ENCODE measurements around the gene MAFG. TPM values are rescaled to one million over a fixed set of nuclear protein-coding genes. Genes with fewer than 3 reads are reported as not detected.

MAFG gene
- total and polyA plus RNA-seq, 9 donors = 8.2 to 18.1 (median 16.6) TPM

GRCh38 chr17:81913394-81914102 lies 14.0 kb downstream of the MAFG start:
- Histone ChIP-seq H3K4me3 (ENCODE audit: low read length) (no peak overlapping the region), H3K4me1 (ENCODE audit: control insufficient read depth, insufficient read depth, low read length) (peaks cover 27% of the 10 kb centered on the region), H3K27ac (ENCODE audit: low read length) (no peak overlapping the region), H3K27me3 (ENCODE audit: control insufficient read depth, insufficient read depth, low read length) (no peaks in the 10 kb centered on the region), H3K36me3 (ENCODE audit: control insufficient read depth, insufficient read depth, low read length) (peaks cover 50% of the 10 kb centered on the region), H3K9me3 (replicated peaks; ENCODE audit: control insufficient read depth, low read depth, low read length) (no peaks in the 10 kb centered on the region)
- WGBS (ENCODE audit: insufficient coverage) = 92% methylated on average over 26 of the region's 31 CpGs
- no peak for DNase-seq

GRCh38 chr17:81912441-81913309 lies 14.9 kb downstream of the MAFG start:
- Histone ChIP-seq H3K27me3 (ENCODE audit: control insufficient read depth, insufficient read depth, low read length) (no peaks in the 10 kb centered on the region), H3K27ac (ENCODE audit: low read length) (no peak overlapping the region), H3K9me3 (replicated peaks; ENCODE audit: control insufficient read depth, low read depth, low read length) (no peaks in the 10 kb centered on the region), H3K4me3 (ENCODE audit: low read length) (no peak overlapping the region), H3K4me1 (ENCODE audit: control insufficient read depth, insufficient read depth, low read length) (peaks cover 23% of the 10 kb centered on the region), H3K36me3 (ENCODE audit: control insufficient read depth, insufficient read depth, low read length) (peaks cover 57% of the 10 kb centered on the region)
- WGBS (ENCODE audit: insufficient coverage) = 91% methylated on average over 24 of the region's 32 CpGs
- no peak for DNase-seq

- no peaks in the 10 kb centered on the region for H3K9me3 ChIP-seq (replicated peaks; ENCODE audit: control insufficient read depth, low read depth, low read length)
- no peaks in the 10 kb centered on the region for H3K27me3 ChIP-seq (ENCODE audit: control insufficient read depth, insufficient read depth, low read length)
- H3K4me3 ChIP-seq (ENCODE audit: low read length) = peak overlapping the region; percentile 5
- H3K36me3 ChIP-seq (ENCODE audit: control insufficient read depth, insufficient read depth, low read length) = peaks cover 62% of the 10 kb centered on the region
- no peak overlapping the region for H3K27ac ChIP-seq (ENCODE audit: low read length)
- DNase-seq = no peak
- whole genome bisulfite sequencing (ENCODE audit: insufficient coverage) = 88% methylated on average over 16 of the region's 19 CpGs
- H3K4me1 ChIP-seq (ENCODE audit: control insufficient read depth, insufficient read depth, low read length) = peaks cover 17% of the 10 kb centered on the region
Measured at GRCh38 chr17:81911969-81912368, 15.6 kb downstream of the MAFG start.

GRCh38 chr17:81911277-81911961 lies 16.1 kb downstream of the MAFG start, which contains the start of gene PCYT2:
PCYT2 (minus strand) TSS chr17:81911399; CDS start chr17:81911355, 44 bp downstream.
- peaks cover 13% of the 10 kb centered on the region for H3K4me1 ChIP-seq (ENCODE audit: control insufficient read depth, insufficient read depth, low read length)
- H3K36me3 ChIP-seq (ENCODE audit: control insufficient read depth, insufficient read depth, low read length) = peaks cover 64% of the 10 kb centered on the region
- no peaks in the 10 kb centered on the region for H3K9me3 ChIP-seq (replicated peaks; ENCODE audit: control insufficient read depth, low read depth, low read length)
- WGBS (ENCODE audit: insufficient coverage) = 4% methylated on average over 51 of the region's 84 CpGs
- H3K4me3 ChIP-seq (ENCODE audit: low read length) = peak within 1 kb of the TSS; percentile 63
- H3K27ac ChIP-seq (ENCODE audit: low read length) = no peak within 1 kb of the TSS
- DNase-seq = peak; percentile 93
- H3K27me3 ChIP-seq (ENCODE audit: control insufficient read depth, insufficient read depth, low read length) = no peaks in the 10 kb centered on the region

GRCh38 chr17:81910840-81911276 lies 16.7 kb downstream of the MAFG start:
- under 1% methylated on average over 55 of the region's 55 CpGs for WGBS (ENCODE audit: insufficient coverage)
- no peak for DNase-seq
- Histone ChIP-seq H3K9me3 (replicated peaks; ENCODE audit: control insufficient read depth, low read depth, low read length) (no peaks in the 10 kb centered on the region), H3K4me1 (ENCODE audit: control insufficient read depth, insufficient read depth, low read length) (peaks cover 13% of the 10 kb centered on the region), H3K27ac (ENCODE audit: low read length) (no peak overlapping the region), H3K36me3 (ENCODE audit: control insufficient read depth, insufficient read depth, low read length) (peaks cover 66% of the 10 kb centered on the region), H3K4me3 (ENCODE audit: low read length) (peak overlapping the region; percentile 63), H3K27me3 (ENCODE audit: control insufficient read depth, insufficient read depth, low read length) (no peaks in the 10 kb centered on the region)

GRCh38 chr17:81909966-81910839 lies 17.3 kb downstream of the MAFG start:
- Histone ChIP-seq H3K4me1 (ENCODE audit: control insufficient read depth, insufficient read depth, low read length) (peaks cover 13% of the 10 kb centered on the region), H3K9me3 (replicated peaks; ENCODE audit: control insufficient read depth, low read depth, low read length) (no peaks in the 10 kb centered on the region), H3K36me3 (ENCODE audit: control insufficient read depth, insufficient read depth, low read length) (peaks cover 66% of the 10 kb centered on the region), H3K27ac (ENCODE audit: low read length) (no peak overlapping the region), H3K4me3 (ENCODE audit: low read length) (peak overlapping the region; percentile 63), H3K27me3 (ENCODE audit: control insufficient read depth, insufficient read depth, low read length) (no peaks in the 10 kb centered on the region)
- no peak for DNase-seq
- WGBS (ENCODE audit: insufficient coverage) = 36% methylated on average over 17 of the region's 23 CpGs

- peaks cover 63% of the 10 kb centered on the region for H3K36me3 ChIP-seq (ENCODE audit: control insufficient read depth, insufficient read depth, low read length)
- no peaks in the 10 kb centered on the region for H3K9me3 ChIP-seq (replicated peaks; ENCODE audit: control insufficient read depth, low read depth, low read length)
- H3K27ac ChIP-seq (ENCODE audit: low read length) = no peak overlapping the region
- WGBS (ENCODE audit: insufficient coverage) = 92% methylated on average over 11 of the region's 12 CpGs
- H3K27me3 ChIP-seq (ENCODE audit: control insufficient read depth, insufficient read depth, low read length) = no peaks in the 10 kb centered on the region
- peaks cover 13% of the 10 kb centered on the region for H3K4me1 ChIP-seq (ENCODE audit: control insufficient read depth, insufficient read depth, low read length)
- no peak overlapping the region for H3K4me3 ChIP-seq (ENCODE audit: low read length)
- DNase-seq = no peak
Measured at GRCh38 chr17:81909231-81909630, 18.3 kb downstream of the MAFG start.

- H3K27ac ChIP-seq (ENCODE audit: low read length) = no peak overlapping the region
- H3K36me3 ChIP-seq (ENCODE audit: control insufficient read depth, insufficient read depth, low read length) = peaks cover 63% of the 10 kb centered on the region
- WGBS (ENCODE audit: insufficient coverage) = 93% methylated on average over 9 of the region's 11 CpGs
- H3K4me3 ChIP-seq (ENCODE audit: low read length) = no peak overlapping the region
- peaks cover 13% of the 10 kb centered on the region for H3K4me1 ChIP-seq (ENCODE audit: control insufficient read depth, insufficient read depth, low read length)
- H3K9me3 ChIP-seq (replicated peaks; ENCODE audit: control insufficient read depth, low read depth, low read length) = no peaks in the 10 kb centered on the region
- no peak for DNase-seq
- no peaks in the 10 kb centered on the region for H3K27me3 ChIP-seq (ENCODE audit: control insufficient read depth, insufficient read depth, low read length)
Measured at GRCh38 chr17:81908793-81909192, 18.7 kb downstream of the MAFG start.
